ENCODE measurements around the gene RAET1E.
"Not testable (repeated sequence)": the region's sequence is repeated elsewhere in the genome, so short reads cannot be mapped to it uniquely, and the experiment has no call there.

The RAET1E gene

GRCh38 chr6:149897855-149898744 lies at the start of gene RAET1E:
Gene RAET1E, minus strand, starts transcription at chr6:149898113. Its CDS starts 7,212 bp downstream, at chr6:149890901.
- no peak for DNase-seq (ENCODE audit: low read depth in 2 of 2)

GRCh38 chr6:149947533-149947932 lies 49.6 kb upstream of the RAET1E start:
- not testable (repeated sequence) for DNase-seq (ENCODE audit: low read depth in 2 of 2)

GRCh38 chr6:149946631-149947030 lies 48.7 kb upstream of the RAET1E start:
- not testable (repeated sequence) for DNase-seq (ENCODE audit: low read depth in 2 of 2)

- not testable (repeated sequence) for DNase-seq (ENCODE audit: low read depth in 2 of 2)
Observed at GRCh38 chr6:149945276-149945675, 47.4 kb upstream of the RAET1E start.

GRCh38 chr6:149943321-149943720 lies 45.4 kb upstream of the RAET1E start:
- not testable (repeated sequence) for DNase-seq (ENCODE audit: low read depth in 2 of 2)

GRCh38 chr6:149942461-149942829 lies 44.5 kb upstream of the RAET1E start:
- DNase-seq (ENCODE audit: low read depth in 2 of 2): no peak

GRCh38 chr6:149941583-149942460 lies 43.9 kb upstream of the RAET1E start, which contains the start of gene ULBP2:
Gene ULBP2, plus strand, starts transcription at chr6:149942014. Its CDS starts 59 bp downstream, at chr6:149942073.
- DNase-seq (ENCODE audit: low read depth in 2 of 2): peak; percentile 82 to 88

- no peak for DNase-seq (ENCODE audit: low read depth in 2 of 2)
Observed at GRCh38 chr6:149940672-149940982, 42.7 kb upstream of the RAET1E start.

- no peak for DNase-seq (ENCODE audit: low read depth in 2 of 2)
Observed at GRCh38 chr6:149939909-149940671, 42.2 kb upstream of the RAET1E start.

- no peak for DNase-seq (ENCODE audit: low read depth in 2 of 2)
Observed at GRCh38 chr6:149939356-149939648, 41.4 kb upstream of the RAET1E start.

GRCh38 chr6:149938571-149939355 lies 40.9 kb upstream of the RAET1E start:
- DNase-seq (ENCODE audit: low read depth in 2 of 2): no peak

- DNase-seq (ENCODE audit: low read depth in 2 of 2): not testable (repeated sequence)
Observed at GRCh38 chr6:149938013-149938570, 40.2 kb upstream of the RAET1E start.

GRCh38 chr6:149936743-149937142 lies 38.8 kb upstream of the RAET1E start:
- DNase-seq (ENCODE audit: low read depth in 2 of 2): no peak

- DNase-seq (ENCODE audit: low read depth in 2 of 2): no peak
Observed at GRCh38 chr6:149935668-149936067, 37.8 kb upstream of the RAET1E start.

GRCh38 chr6:149935246-149935645 lies 37.3 kb upstream of the RAET1E start:
- DNase-seq (ENCODE audit: low read depth in 2 of 2): no peak

GRCh38 chr6:149934249-149935156 lies 36.6 kb upstream of the RAET1E start:
- DNase-seq (ENCODE audit: low read depth in 2 of 2): peak; percentile 47 to 48

GRCh38 chr6:149933461-149933860 lies 35.5 kb upstream of the RAET1E start:
- no peak for DNase-seq (ENCODE audit: low read depth in 2 of 2)

GRCh38 chr6:149933036-149933435 lies 35.1 kb upstream of the RAET1E start:
- no peak for DNase-seq (ENCODE audit: low read depth in 2 of 2)

- no peak for DNase-seq (ENCODE audit: low read depth in 2 of 2)
Observed at GRCh38 chr6:149931501-149931900, 33.6 kb upstream of the RAET1E start.

- DNase-seq (ENCODE audit: low read depth in 2 of 2): no peak
Observed at GRCh38 chr6:149929422-149929821, 31.5 kb upstream of the RAET1E start.

All from activated CD8-positive, alpha-beta memory T cell treated with anti-CD3 and anti-CD28 coated beads for 4 hours (primary cell).